Measurements from ENCODE around the gene INPP4B.

INPP4B gene

DNA sequence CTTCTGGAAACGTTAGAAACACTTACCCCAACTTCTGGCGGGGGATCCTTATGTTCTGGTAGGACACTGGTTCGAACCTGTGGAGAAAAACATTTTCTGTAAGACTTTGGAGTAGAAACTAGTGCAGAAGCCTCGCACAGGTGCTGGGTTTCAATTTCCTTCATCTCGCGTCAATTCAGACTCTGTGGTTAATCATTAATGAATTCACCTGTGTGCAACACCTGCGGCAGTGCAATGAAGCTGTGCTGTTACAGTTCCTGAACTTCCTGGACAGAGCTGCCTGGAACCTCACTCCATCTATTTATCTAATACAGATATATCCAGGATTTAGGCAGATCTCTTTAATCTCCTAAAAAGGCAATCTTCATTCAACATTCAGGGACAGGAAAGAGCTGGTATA lies 531.4 kb downstream of the INPP4B start:
- TF ChIP-seq, protein P1, sequence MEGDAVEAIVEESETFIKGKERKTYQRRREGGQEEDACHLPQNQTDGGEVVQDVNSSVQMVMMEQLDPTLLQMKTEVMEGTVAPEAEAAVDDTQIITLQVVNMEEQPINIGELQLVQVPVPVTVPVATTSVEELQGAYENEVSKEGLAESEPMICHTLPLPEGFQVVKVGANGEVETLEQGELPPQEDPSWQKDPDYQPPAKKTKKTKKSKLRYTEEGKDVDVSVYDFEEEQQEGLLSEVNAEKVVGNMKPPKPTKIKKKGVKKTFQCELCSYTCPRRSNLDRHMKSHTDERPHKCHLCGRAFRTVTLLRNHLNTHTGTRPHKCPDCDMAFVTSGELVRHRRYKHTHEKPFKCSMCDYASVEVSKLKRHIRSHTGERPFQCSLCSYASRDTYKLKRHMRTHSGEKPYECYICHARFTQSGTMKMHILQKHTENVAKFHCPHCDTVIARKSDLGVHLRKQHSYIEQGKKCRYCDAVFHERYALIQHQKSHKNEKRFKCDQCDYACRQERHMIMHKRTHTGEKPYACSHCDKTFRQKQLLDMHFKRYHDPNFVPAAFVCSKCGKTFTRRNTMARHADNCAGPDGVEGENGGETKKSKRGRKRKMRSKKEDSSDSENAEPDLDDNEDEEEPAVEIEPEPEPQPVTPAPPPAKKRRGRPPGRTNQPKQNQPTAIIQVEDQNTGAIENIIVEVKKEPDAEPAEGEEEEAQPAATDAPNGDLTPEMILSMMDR (IDR thresholded peaks at IDR 0.05; ENCODE audit: borderline replicate concordance, control extremely low read depth, extremely low read depth, insufficient read depth, missing control alignments) = no peak
- no peak for DNase-seq (ENCODE audit: low spot score)
- in situ Hi-C loops (cut with MboI; ENCODE audit: low sequenced_read_pairs, unreplicated experiment) = no loop called here

DNA sequence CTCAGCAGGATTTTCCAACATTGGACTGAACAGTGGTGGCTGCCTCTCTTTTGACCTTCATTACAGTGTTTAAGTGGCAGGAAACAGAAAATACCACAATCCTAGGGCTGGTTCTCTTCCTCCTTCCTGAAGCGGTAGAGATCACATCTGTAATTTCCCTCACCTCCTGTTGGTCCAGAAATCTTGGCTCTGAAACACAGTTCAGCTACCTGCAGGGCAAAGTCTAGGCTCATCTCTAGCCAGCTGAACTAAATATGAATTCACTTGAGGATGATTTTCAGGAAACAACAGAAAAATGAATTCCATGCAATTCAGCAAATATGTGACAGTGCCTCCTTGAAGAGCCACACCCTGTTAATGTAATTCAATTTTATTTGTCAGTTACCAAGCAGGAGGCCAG lies 531.9 kb downstream of the INPP4B start:
- in situ Hi-C loops (cut with MboI; ENCODE audit: low sequenced_read_pairs, unreplicated experiment) = no loop called here
- DNase-seq (ENCODE audit: low spot score) = no peak
- TF ChIP-seq, protein P1 (IDR thresholded peaks at IDR 0.05; ENCODE audit: borderline replicate concordance, control extremely low read depth, extremely low read depth, insufficient read depth, missing control alignments) = no peak

DNA sequence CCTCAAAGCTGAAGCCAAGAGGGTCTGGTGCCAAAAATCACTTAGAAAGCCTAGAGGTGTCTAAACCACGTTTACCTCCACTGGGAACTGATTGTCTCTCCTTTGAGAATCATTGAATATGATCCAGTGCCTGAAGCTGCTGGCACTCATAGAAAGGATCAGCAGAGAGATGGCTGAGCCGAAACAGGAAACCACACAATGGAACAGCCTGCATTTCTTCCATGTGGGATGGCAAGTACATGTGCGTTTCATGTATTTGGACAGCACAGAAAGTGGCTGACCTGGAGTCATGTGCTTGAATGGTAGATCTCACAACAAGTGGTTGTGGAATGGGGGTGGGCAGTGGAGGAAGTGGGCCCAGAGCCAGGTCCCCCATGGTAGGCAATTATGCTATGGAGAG lies 533.7 kb downstream of the INPP4B start:
- TF ChIP-seq, protein P1 (IDR thresholded peaks at IDR 0.05; ENCODE audit: borderline replicate concordance, control extremely low read depth, extremely low read depth, insufficient read depth, missing control alignments) = no peak

DNA sequence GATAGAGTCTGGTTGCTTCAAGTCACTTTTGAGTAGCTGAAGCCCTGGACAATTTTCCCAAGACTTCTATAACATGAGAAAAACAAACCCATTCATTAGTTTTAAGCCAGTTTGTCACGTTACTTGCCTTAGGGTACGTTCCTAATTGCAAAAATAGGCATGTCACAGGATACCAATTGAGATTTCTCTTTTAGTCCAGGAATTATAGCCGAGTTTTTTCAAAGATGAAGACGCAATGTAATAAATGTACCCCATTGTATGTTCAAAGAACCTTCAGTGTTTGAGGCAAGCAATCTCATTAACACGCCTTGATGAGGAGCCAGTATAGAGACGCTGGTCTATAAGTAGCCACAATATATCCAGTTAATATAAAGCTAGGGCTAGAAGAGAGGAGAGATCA lies 534.2 kb downstream of the INPP4B start:
- in situ Hi-C loops (cut with MboI; ENCODE audit: low sequenced_read_pairs, unreplicated experiment) = no loop called here
- no peak for DNase-seq (ENCODE audit: low spot score)
- TF ChIP-seq, protein P1 (IDR thresholded peaks at IDR 0.05; ENCODE audit: borderline replicate concordance, control extremely low read depth, extremely low read depth, insufficient read depth, missing control alignments) = no peak

More for the DNA sequence above, 533.7 kb downstream of the INPP4B start:
- in situ Hi-C loops (cut with MboI; ENCODE audit: low sequenced_read_pairs, unreplicated experiment) = no loop called here
- DNase-seq (ENCODE audit: low spot score) = no peak

DNA sequence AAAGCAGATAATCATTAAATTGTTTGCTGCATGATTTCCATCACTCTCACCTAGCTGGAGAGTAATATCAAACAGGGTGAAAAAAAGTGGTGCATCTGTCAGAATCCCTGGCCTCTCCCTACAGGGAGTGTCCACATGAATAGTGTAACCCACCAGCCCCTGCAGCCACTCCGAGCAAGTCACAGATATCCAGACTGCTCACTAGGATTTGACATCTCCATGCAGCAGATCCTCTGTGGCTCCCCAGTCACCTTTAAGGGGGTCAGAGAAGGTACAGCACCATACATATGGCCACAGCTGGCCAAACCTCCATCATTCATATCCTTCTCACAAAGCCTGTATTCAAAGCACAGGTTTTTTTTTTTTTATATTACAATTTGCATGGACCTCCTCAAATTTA lies 536.3 kb downstream of the INPP4B start:
- DNase-seq (ENCODE audit: low spot score) = no peak
- TF ChIP-seq, protein P1 (IDR thresholded peaks at IDR 0.05; ENCODE audit: borderline replicate concordance, control extremely low read depth, extremely low read depth, insufficient read depth, missing control alignments) = no peak
- in situ Hi-C loops (cut with MboI; ENCODE audit: low sequenced_read_pairs, unreplicated experiment) = no loop called here

DNA sequence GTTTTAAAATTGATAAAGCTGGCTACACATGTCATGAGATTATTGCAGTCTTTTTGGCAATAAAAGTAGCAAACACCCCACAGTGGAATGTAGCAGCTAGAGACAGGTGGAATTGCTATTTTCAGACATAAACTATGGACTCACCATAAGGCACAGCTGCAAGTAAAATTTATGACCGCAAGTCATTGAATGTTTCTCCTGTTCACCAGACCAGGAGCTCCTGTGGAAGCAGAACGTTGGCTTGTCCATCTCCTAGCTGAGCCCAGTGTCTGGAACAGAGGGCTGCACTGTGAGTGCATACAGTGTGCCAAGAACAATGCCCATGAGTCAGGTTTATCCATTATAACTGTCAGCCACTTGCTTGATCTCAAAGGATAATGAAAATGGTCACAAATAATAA lies 538.2 kb downstream of the INPP4B start:
- TF ChIP-seq, protein P1 (IDR thresholded peaks at IDR 0.05; ENCODE audit: borderline replicate concordance, control extremely low read depth, extremely low read depth, insufficient read depth, missing control alignments) = no peak
- no peak for DNase-seq (ENCODE audit: low spot score)
- in situ Hi-C loops (cut with MboI; ENCODE audit: low sequenced_read_pairs, unreplicated experiment) = no loop called here

GRCh38 chr4:142297313-142297712 lies 548.8 kb downstream of the INPP4B start:
- DNase-seq (ENCODE audit: low spot score) = no peak
- in situ Hi-C loops (cut with MboI; ENCODE audit: low sequenced_read_pairs, unreplicated experiment) = no loop called here
- TF ChIP-seq, protein P1 (IDR thresholded peaks at IDR 0.05; ENCODE audit: borderline replicate concordance, control extremely low read depth, extremely low read depth, insufficient read depth, missing control alignments) = no peak
